GM23338 (cell line): ENCODE measurements around the gene LAP3. TPM values are rescaled to one million over a fixed set of nuclear protein-coding genes. Genes with fewer than 3 reads are reported as not detected.

Experiments
- ATAC-seq: fragments of 200-7000 bp; cut with Tn5 transposase; 3 replicates; pipeline ENCODE4 v1.9.1; 2020
- DNase-seq: peaks from one replicate; pipeline ENCODE4 v3.0.0-alpha.2; 2015; ENCODE audit warnings: low spot score
- H2AFZ ChIP-seq: fragments of 200-600 bp; sonication (generic); 2 replicates; pipeline ENCODE4 v1.8.0; 2016; ENCODE audit warnings: antibody characterized with exemption, mild to moderate bottlenecking, moderate library complexity
- H3F3A ChIP-seq: fragments of 200-600 bp; sonication (generic); replicated peaks from 2 replicates; pipeline ENCODE4 v1.8.0; 2017; ENCODE audit warnings: antibody characterized with exemption, mixed run types, low read depth
- H3K27ac ChIP-seq: fragments of 200-600 bp; sonication (generic); 2 replicates; pipeline ENCODE4 v1.6.1; 2016; ENCODE audit warnings: low read depth
- H3K27me3 ChIP-seq: fragments of 200-600 bp; sonication (generic); 2 replicates; pipeline ENCODE4 v1.8.0; 2016; ENCODE audit warnings: mild to moderate bottlenecking, mixed run types, moderate library complexity; ENCODE audit not compliant: insufficient read depth
- H3K36me3 ChIP-seq: fragments of 200-600 bp; sonication (generic); 2 replicates; pipeline ENCODE4 v1.8.0; 2016; ENCODE audit warnings: mild to moderate bottlenecking; ENCODE audit not compliant: insufficient read depth
- H3K4me1 ChIP-seq: fragments of 200-600 bp; sonication (generic); 2 replicates; pipeline ENCODE4 v1.8.0; 2016; ENCODE audit warnings: mild to moderate bottlenecking, moderate library complexity; ENCODE audit not compliant: insufficient read depth
- H3K4me2 ChIP-seq: fragments of 200-600 bp; sonication (generic); 2 replicates; pipeline ENCODE4 v1.7.1; 2017; ENCODE audit warnings: mixed run types
- H3K4me3 ChIP-seq: fragments of 200-600 bp; sonication (generic); 2 replicates; pipeline ENCODE4 v1.6.1; 2016; ENCODE audit warnings: mixed run types
- H3K79me2 ChIP-seq: fragments of 200-600 bp; sonication (generic); replicated peaks from 2 replicates; pipeline ENCODE4 v1.8.0; 2017; ENCODE audit warnings: mild to moderate bottlenecking; ENCODE audit not compliant: insufficient read depth
- H3K9me2 ChIP-seq: fragments of 200-600 bp; sonication (generic); 2 replicates; pipeline ENCODE4 v1.8.0; 2017; ENCODE audit not compliant: insufficient read depth
- H4K20me1 ChIP-seq: fragments of 200-600 bp; sonication (generic); replicated peaks from 2 replicates; pipeline ENCODE4 v1.8.0; 2017; ENCODE audit warnings: mild to moderate bottlenecking; ENCODE audit not compliant: insufficient read depth
- H3K27ac Mint-ChIP-seq: 2 replicates; pipeline ENCODE4 v1.8.0; 2020; ENCODE audit warnings: inconsistent platforms, mild to moderate bottlenecking, moderate library complexity, mixed read lengths
- H3K27me3 Mint-ChIP-seq: 3 replicates; pipeline ENCODE4 v1.8.0; 2022; ENCODE audit warnings: low read depth, mild to moderate bottlenecking, moderate library complexity, mixed read lengths, inconsistent platforms; ENCODE audit not compliant: insufficient read depth, poor library complexity
- H3K36me3 Mint-ChIP-seq: 3 replicates; pipeline ENCODE4 v1.8.0; 2021; ENCODE audit warnings: low read depth, mild to moderate bottlenecking, inconsistent platforms, moderate library complexity, mixed read lengths
- H3K4me1 Mint-ChIP-seq: 3 replicates; pipeline ENCODE4 v1.8.0; 2020; ENCODE audit warnings: mild to moderate bottlenecking, inconsistent platforms, mixed read lengths
- H3K4me3 Mint-ChIP-seq: 3 replicates; pipeline ENCODE4 v1.8.0; 2021; ENCODE audit warnings: moderate library complexity, mild to moderate bottlenecking, inconsistent platforms, mixed read lengths
- H3K9me3 Mint-ChIP-seq: 3 replicates; pipeline ENCODE4 v1.8.0; 2020; ENCODE audit warnings: moderate library complexity, mild to moderate bottlenecking, inconsistent platforms, mixed read lengths
- CREB1 ChIP-seq: fragments of 250-450 bp; sonication (Bioruptor Pico); IDR thresholded peaks from 2 replicates; pipeline ENCODE4 v1.5.0; 2020; ENCODE audit warnings: low read depth, mild to moderate bottlenecking, moderate library complexity
- EZH2 ChIP-seq: fragments of 200-600 bp; sonication (generic); IDR thresholded peaks from one replicate; pipeline ENCODE4 v1.8.0; 2017; ENCODE audit warnings: antibody characterized with exemption, mild to moderate bottlenecking, low read depth; ENCODE audit not compliant: unreplicated experiment
- EZH2phosphoT487 ChIP-seq: fragments of 200-600 bp; sonication (generic); IDR thresholded peaks from one replicate; pipeline ENCODE4 v1.8.1; 2018; ENCODE audit warnings: antibody characterized with exemption; ENCODE audit not compliant: unreplicated experiment
- JUNB ChIP-seq: IDR thresholded peaks from one replicate; pipeline ENCODE4 v1.6.1; 2016; ENCODE audit warnings: antibody characterized with exemption; ENCODE audit not compliant: unreplicated experiment
- NANOG ChIP-seq: IDR thresholded peaks from 2 replicates; pipeline ENCODE4 v1.6.1; 2016; ENCODE audit warnings: antibody characterized with exemption, borderline replicate concordance
- POLR2AphosphoS5 ChIP-seq: IDR thresholded peaks from 2 replicates; pipeline ENCODE4 v1.6.1; 2016; ENCODE audit warnings: antibody characterized with exemption, low read depth
- STAT1 ChIP-seq: IDR thresholded peaks from one replicate; pipeline ENCODE4 v1.6.1; 2016; ENCODE audit warnings: antibody characterized with exemption; ENCODE audit not compliant: unreplicated experiment
- ZNF114 ChIP-seq: fragments of 250-450 bp; sonication (Bioruptor Pico); IDR thresholded peaks from 2 replicates; pipeline ENCODE4 v1.5.0; 2020; ENCODE audit warnings: mild to moderate bottlenecking, moderate library complexity
- ZNF331 ChIP-seq: fragments of 250-450 bp; sonication (Bioruptor Pico); IDR thresholded peaks from 2 replicates; pipeline ENCODE4 v1.5.0; 2020; ENCODE audit warnings: low read depth, mild to moderate bottlenecking, moderate library complexity
- polyA plus RNA-seq: library from polyadenylated mRNA; unstranded; fragments of >200 nt; fragmentation: Nextera tagmentation; extraction: Ambion mirVana; gene quantifications from 2 replicates; pipeline ENCODE4 v1.2.1, GENCODE V29; 2016
- total RNA-seq: library from RNA; depleted of rRNA; stranded (reverse); fragments of >200 nt; shearing (Covaris generic); gene quantifications from 2 replicates; pipeline ENCODE4 v1.2.3, GENCODE V29; 2014
- TF ChIP-seq, protein P1 (sequence below): IDR thresholded peaks from one replicate; pipeline ENCODE4 v1.6.1; 2018; ENCODE audit warnings: antibody characterized with exemption; ENCODE audit not compliant: unreplicated experiment
- TF ChIP-seq, protein P2 (sequence below), 2 experiments: fragments of 200-600 bp in 1 of 2; sonication (generic) in 1 of 2; conservative IDR thresholded peaks; 2 replicates each; pipeline versions ENCODE4 v1.5.1 to v1.6.1; 2016 to 2017; ENCODE audit warnings: antibody characterized with exemption in 2 of 2, low read depth in 2 of 2, mild to moderate bottlenecking in 2 of 2, moderate library complexity in 1 of 2
- TF ChIP-seq, protein P3 (sequence below): IDR thresholded peaks from 2 replicates; pipeline ENCODE4 v1.6.1; 2016; ENCODE audit warnings: antibody characterized with exemption
- TF ChIP-seq, protein P4 (sequence below): fragments of 250-450 bp; sonication (Bioruptor Pico); IDR thresholded peaks from 2 replicates; pipeline ENCODE4 v1.5.0; 2020; ENCODE audit warnings: mild to moderate bottlenecking, moderate library complexity

The LAP3 gene
- total and polyA plus RNA-seq, 2 experiments from 2014 or later: 28.6 to 63.6 TPM

DNA sequence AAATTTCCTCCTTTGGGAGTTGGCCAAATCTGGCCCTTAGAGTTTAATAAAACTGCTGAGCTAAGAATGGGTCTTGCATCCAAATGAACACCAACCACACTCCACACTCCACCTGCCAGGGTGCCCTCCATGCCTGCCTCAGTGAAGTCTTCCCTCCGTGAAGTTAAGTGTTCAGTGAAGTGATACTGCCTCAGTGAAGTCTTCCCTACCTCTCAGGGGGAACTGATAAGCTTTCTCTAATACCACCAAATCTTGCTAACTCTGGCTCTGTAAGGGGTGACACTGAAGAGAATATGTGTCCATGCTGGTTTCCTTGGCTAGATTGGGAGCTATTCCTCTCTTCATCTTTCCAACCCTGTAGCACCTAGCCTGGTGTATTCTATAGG lies 65.4 kb downstream of the LAP3 start:
- Histone ChIP-seq H3K36me3 (no peaks in the 10 kb centered on the region), H3K79me2 (no peaks in the 10 kb centered on the region), H3K9me2 (no peaks in the 10 kb centered on the region), H3K27me3 (peaks cover 10% of the 10 kb centered on the region; the same call in 1 of the 2 replicates), H3K4me3 (peak overlapping the region; percentile 50), H3K4me2 (peak overlapping the region; percentile 80), H3K27ac (no peak overlapping the region), H4K20me1 (no peaks in the 10 kb centered on the region), H2AFZ (0 out of 2 replicates have a peak overlapping the region, but pooled peaks have one; percentile 43), H3F3A (no peaks in the 10 kb centered on the region), H3K4me1 (no peaks in the 10 kb centered on the region)
- no peak overlapping the region for H3K27ac Mint-ChIP-seq
- H3K9me3 Mint-ChIP-seq: peaks cover 27% of the 10 kb centered on the region
- H3K36me3 Mint-ChIP-seq: peaks cover 19% of the 10 kb centered on the region
- TF ChIP-seq ZNF331: no peak
- TF ChIP-seq CREB1 (CRISPR knock-in tag): no peak
- TF ChIP-seq, protein P1, sequence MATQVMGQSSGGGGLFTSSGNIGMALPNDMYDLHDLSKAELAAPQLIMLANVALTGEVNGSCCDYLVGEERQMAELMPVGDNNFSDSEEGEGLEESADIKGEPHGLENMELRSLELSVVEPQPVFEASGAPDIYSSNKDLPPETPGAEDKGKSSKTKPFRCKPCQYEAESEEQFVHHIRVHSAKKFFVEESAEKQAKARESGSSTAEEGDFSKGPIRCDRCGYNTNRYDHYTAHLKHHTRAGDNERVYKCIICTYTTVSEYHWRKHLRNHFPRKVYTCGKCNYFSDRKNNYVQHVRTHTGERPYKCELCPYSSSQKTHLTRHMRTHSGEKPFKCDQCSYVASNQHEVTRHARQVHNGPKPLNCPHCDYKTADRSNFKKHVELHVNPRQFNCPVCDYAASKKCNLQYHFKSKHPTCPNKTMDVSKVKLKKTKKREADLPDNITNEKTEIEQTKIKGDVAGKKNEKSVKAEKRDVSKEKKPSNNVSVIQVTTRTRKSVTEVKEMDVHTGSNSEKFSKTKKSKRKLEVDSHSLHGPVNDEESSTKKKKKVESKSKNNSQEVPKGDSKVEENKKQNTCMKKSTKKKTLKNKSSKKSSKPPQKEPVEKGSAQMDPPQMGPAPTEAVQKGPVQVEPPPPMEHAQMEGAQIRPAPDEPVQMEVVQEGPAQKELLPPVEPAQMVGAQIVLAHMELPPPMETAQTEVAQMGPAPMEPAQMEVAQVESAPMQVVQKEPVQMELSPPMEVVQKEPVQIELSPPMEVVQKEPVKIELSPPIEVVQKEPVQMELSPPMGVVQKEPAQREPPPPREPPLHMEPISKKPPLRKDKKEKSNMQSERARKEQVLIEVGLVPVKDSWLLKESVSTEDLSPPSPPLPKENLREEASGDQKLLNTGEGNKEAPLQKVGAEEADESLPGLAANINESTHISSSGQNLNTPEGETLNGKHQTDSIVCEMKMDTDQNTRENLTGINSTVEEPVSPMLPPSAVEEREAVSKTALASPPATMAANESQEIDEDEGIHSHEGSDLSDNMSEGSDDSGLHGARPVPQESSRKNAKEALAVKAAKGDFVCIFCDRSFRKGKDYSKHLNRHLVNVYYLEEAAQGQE: no peak
- no peak for TF ChIP-seq JUNB
- TF ChIP-seq EZH2: no peak
- TF ChIP-seq, protein P2, sequence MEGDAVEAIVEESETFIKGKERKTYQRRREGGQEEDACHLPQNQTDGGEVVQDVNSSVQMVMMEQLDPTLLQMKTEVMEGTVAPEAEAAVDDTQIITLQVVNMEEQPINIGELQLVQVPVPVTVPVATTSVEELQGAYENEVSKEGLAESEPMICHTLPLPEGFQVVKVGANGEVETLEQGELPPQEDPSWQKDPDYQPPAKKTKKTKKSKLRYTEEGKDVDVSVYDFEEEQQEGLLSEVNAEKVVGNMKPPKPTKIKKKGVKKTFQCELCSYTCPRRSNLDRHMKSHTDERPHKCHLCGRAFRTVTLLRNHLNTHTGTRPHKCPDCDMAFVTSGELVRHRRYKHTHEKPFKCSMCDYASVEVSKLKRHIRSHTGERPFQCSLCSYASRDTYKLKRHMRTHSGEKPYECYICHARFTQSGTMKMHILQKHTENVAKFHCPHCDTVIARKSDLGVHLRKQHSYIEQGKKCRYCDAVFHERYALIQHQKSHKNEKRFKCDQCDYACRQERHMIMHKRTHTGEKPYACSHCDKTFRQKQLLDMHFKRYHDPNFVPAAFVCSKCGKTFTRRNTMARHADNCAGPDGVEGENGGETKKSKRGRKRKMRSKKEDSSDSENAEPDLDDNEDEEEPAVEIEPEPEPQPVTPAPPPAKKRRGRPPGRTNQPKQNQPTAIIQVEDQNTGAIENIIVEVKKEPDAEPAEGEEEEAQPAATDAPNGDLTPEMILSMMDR (conservative IDR thresholded peaks at IDR 0.05; ENCODE audit: low read depth in 2 of 2): no peak
- TF ChIP-seq EZH2phosphoT487: no peak
- TF ChIP-seq NANOG: no peak
- TF ChIP-seq, protein P3, sequence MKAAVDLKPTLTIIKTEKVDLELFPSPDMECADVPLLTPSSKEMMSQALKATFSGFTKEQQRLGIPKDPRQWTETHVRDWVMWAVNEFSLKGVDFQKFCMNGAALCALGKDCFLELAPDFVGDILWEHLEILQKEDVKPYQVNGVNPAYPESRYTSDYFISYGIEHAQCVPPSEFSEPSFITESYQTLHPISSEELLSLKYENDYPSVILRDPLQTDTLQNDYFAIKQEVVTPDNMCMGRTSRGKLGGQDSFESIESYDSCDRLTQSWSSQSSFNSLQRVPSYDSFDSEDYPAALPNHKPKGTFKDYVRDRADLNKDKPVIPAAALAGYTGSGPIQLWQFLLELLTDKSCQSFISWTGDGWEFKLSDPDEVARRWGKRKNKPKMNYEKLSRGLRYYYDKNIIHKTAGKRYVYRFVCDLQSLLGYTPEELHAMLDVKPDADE: no peak
- no peak for TF ChIP-seq STAT1
- no peak for TF ChIP-seq POLR2AphosphoS5
- no peak for TF ChIP-seq ZNF114 (CRISPR knock-in tag)
- TF ChIP-seq, protein P4, sequence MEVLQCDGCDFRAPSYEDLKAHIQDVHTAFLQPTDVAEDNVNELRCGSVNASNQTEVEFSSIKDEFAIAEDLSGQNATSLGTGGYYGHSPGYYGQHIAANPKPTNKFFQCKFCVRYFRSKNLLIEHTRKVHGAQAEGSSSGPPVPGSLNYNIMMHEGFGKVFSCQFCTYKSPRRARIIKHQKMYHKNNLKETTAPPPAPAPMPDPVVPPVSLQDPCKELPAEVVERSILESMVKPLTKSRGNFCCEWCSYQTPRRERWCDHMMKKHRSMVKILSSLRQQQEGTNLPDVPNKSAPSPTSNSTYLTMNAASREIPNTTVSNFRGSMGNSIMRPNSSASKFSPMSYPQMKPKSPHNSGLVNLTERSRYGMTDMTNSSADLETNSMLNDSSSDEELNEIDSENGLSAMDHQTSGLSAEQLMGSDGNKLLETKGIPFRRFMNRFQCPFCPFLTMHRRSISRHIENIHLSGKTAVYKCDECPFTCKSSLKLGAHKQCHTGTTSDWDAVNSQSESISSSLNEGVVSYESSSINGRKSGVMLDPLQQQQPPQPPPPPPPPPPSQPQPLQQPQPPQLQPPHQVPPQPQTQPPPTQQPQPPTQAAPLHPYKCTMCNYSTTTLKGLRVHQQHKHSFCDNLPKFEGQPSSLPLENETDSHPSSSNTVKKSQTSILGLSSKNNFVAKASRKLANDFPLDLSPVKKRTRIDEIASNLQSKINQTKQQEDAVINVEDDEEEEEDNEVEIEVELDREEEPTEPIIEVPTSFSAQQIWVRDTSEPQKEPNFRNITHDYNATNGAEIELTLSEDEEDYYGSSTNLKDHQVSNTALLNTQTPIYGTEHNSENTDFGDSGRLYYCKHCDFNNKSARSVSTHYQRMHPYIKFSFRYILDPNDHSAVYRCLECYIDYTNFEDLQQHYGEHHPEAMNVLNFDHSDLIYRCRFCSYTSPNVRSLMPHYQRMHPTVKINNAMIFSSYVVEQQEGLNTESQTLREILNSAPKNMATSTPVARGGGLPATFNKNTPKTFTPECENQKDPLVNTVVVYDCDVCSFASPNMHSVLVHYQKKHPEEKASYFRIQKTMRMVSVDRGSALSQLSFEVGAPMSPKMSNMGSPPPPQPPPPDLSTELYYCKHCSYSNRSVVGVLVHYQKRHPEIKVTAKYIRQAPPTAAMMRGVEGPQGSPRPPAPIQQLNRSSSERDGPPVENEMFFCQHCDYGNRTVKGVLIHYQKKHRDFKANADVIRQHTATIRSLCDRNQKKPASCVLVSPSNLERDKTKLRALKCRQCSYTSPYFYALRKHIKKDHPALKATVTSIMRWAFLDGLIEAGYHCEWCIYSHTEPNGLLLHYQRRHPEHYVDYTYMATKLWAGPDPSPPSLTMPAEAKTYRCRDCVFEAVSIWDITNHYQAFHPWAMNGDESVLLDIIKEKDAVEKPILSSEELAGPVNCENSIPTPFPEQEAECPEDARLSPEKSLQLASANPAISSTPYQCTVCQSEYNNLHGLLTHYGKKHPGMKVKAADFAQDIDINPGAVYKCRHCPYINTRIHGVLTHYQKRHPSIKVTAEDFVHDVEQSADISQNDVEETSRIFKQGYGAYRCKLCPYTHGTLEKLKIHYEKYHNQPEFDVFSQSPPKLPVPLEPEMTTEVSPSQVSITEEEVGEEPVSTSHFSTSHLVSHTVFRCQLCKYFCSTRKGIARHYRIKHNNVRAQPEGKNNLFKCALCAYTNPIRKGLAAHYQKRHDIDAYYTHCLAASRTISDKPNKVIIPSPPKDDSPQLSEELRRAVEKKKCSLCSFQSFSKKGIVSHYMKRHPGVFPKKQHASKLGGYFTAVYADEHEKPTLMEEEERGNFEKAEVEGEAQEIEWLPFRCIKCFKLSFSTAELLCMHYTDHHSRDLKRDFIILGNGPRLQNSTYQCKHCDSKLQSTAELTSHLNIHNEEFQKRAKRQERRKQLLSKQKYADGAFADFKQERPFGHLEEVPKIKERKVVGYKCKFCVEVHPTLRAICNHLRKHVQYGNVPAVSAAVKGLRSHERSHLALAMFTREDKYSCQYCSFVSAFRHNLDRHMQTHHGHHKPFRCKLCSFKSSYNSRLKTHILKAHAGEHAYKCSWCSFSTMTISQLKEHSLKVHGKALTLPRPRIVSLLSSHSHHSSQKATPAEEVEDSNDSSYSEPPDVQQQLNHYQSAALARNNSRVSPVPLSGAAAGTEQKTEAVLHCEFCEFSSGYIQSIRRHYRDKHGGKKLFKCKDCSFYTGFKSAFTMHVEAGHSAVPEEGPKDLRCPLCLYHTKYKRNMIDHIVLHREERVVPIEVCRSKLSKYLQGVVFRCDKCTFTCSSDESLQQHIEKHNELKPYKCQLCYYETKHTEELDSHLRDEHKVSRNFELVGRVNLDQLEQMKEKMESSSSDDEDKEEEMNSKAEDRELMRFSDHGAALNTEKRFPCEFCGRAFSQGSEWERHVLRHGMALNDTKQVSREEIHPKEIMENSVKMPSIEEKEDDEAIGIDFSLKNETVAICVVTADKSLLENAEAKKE: no peak
- peaks cover 19% of the 10 kb centered on the region for H3K27me3 Mint-ChIP-seq
- no peak for ATAC-seq
- H3K4me1 Mint-ChIP-seq: no peaks in the 10 kb centered on the region
- H3K4me3 Mint-ChIP-seq: peak overlapping the region; percentile 36; the same call in 2 of the 3 replicates
- no peak for DNase-seq
